ENCODE measurements around the gene CKM. TPM values are rescaled to one million over a fixed set of nuclear protein-coding genes. Genes with fewer than 3 reads are reported as not detected.
"Not testable (repeated sequence)": the region's sequence is repeated elsewhere in the genome, so short reads cannot be mapped to it uniquely, and the experiment has no call there.

The CKM gene
- total and polyA plus RNA-seq, 8 donors = 4.1 to 58.5 (median 10.9) TPM; not detected in 2

- Histone ChIP-seq H3K4me1 (no peaks in the 10 kb centered on the region), H3K27me3 (no peaks in the 10 kb centered on the region), H3K27ac (no peak overlapping the region), H3K4me3 (no peak overlapping the region), H3K9me3 (no peaks in the 10 kb centered on the region), H3K36me3 (peaks cover 33 to 97% (median 96%) of the 10 kb centered on the region in 4 donors)
- TF ChIP-seq EP300 (IDR thresholded peaks at IDR 0.05) (no peak), POLR2AphosphoS5 (IDR thresholded peaks at IDR 0.05) (no peak), CTCF (IDR thresholded peaks at IDR 0.05) (no peak), POLR2A (IDR thresholded peaks at IDR 0.05) (no peak)
- DNase-seq = peak in 1 of 2 donors; percentile 80
- intact Hi-C loops (cut with DNase I; ENCODE audit: low total_unique reads) = no loop called here
- 63 to 86% (median 71%) methylated on average over 5 to 7 of the region's 7 CpGs for whole genome bisulfite sequencing, 5 donors
These were observed 46.4 kb downstream of the CKM start for GRCh38 chr19:45276284-45276687.

GRCh38 chr19:45275370-45275971 lies 47.2 kb downstream of the CKM start:
- H3K4me3 ChIP-seq = no peak overlapping the region
- DNase-seq = peak in 1 of 2 donors; percentile 68
- intact Hi-C loops (cut with DNase I; ENCODE audit: low total_unique reads) = no loop called here
- no peaks in the 10 kb centered on the region for H3K27me3 ChIP-seq
- H3K36me3 ChIP-seq = peaks cover 33 to 97% (median 95%) of the 10 kb centered on the region in 4 donors
- TF ChIP-seq POLR2A (IDR thresholded peaks at IDR 0.05) (no peak), POLR2AphosphoS5 (IDR thresholded peaks at IDR 0.05) (no peak), CTCF (IDR thresholded peaks at IDR 0.05) (no peak), EP300 (IDR thresholded peaks at IDR 0.05) (no peak)
- no peak overlapping the region for H3K27ac ChIP-seq
- WGBS, 5 donors = 78 to 79% (median 78%) methylated on average over 12 of the region's 12 CpGs
- no peaks in the 10 kb centered on the region for H3K4me1 ChIP-seq
- no peaks in the 10 kb centered on the region for H3K9me3 ChIP-seq

GRCh38 chr19:45273521-45273855 lies 49.2 kb downstream of the CKM start:
- 85 to 92% (median 91%) methylated on average over 14 of the region's 14 CpGs for WGBS, 5 donors
- Histone ChIP-seq H3K36me3 (peaks cover 15 to 97% (median 94%) of the 10 kb centered on the region in 4 donors), H3K4me3 (no peak overlapping the region), H3K27ac (no peak overlapping the region), H3K4me1 (no peaks in the 10 kb centered on the region), H3K27me3 (no peaks in the 10 kb centered on the region), H3K9me3 (no peaks in the 10 kb centered on the region)
- intact Hi-C loops (cut with DNase I; ENCODE audit: low total_unique reads) = no loop called here
- TF ChIP-seq POLR2AphosphoS5 (IDR thresholded peaks at IDR 0.05) (no peak), CTCF (IDR thresholded peaks at IDR 0.05) (no peak), POLR2A (IDR thresholded peaks at IDR 0.05) (no peak), EP300 (IDR thresholded peaks at IDR 0.05) (no peak)
- DNase-seq = no peak

GRCh38 chr19:45271735-45272108 lies 51.0 kb downstream of the CKM start:
- TF ChIP-seq EP300 (IDR thresholded peaks at IDR 0.05) (no peak), POLR2AphosphoS5 (IDR thresholded peaks at IDR 0.05) (no peak), POLR2A (IDR thresholded peaks at IDR 0.05) (no peak)
- no peak for DNase-seq
- Histone ChIP-seq H3K27ac (no peak overlapping the region), H3K27me3 (no peaks in the 10 kb centered on the region), H3K4me3 (no peak overlapping the region), H3K9me3 (no peaks in the 10 kb centered on the region), H3K36me3 (peaks cover 8 to 97% (median 95%) of the 10 kb centered on the region in 4 donors), H3K4me1 (no peaks in the 10 kb centered on the region)
- intact Hi-C loops (cut with DNase I; ENCODE audit: low total_unique reads) = no loop called here
- 72 to 80% (median 76%) methylated on average over 7 of the region's 7 CpGs for WGBS, 5 donors

- intact Hi-C loops (cut with DNase I; ENCODE audit: low total_unique reads) = no loop called here
- H3K4me3 ChIP-seq = no peak overlapping the region
- no peak for DNase-seq
- TF ChIP-seq EP300 (IDR thresholded peaks at IDR 0.05) = no peak
- TF ChIP-seq POLR2AphosphoS5 (IDR thresholded peaks at IDR 0.05) = no peak
- TF ChIP-seq CTCF (IDR thresholded peaks at IDR 0.05) = no peak
- no peak for TF ChIP-seq POLR2A (IDR thresholded peaks at IDR 0.05)
- WGBS, 5 donors = 87 to 94% (median 91%) methylated on average over 20 to 21 of the region's 21 CpGs
- H3K36me3 ChIP-seq = peaks cover 8 to 100% (median 94%) of the 10 kb centered on the region in 4 donors
- no peaks in the 10 kb centered on the region for H3K27me3 ChIP-seq
- no peaks in the 10 kb centered on the region for H3K4me1 ChIP-seq
- H3K9me3 ChIP-seq = no peaks in the 10 kb centered on the region
- no peak overlapping the region for H3K27ac ChIP-seq
These were observed 51.5 kb downstream of the CKM start for GRCh38 chr19:45271098-45271734.

- H3K27ac ChIP-seq; H3K4me1 ChIP-seq; H3K4me3 ChIP-seq; H3K9me3 ChIP-seq; H3K27me3 ChIP-seq; intact Hi-C loops (cut with DNase I; ENCODE audit: low total_unique reads); DNase-seq: not testable (repeated sequence)
- WGBS, 5 donors = 86 to 89% (median 88%) methylated on average over 13 of the region's 13 CpGs
- peaks cover 8 to 94% (median 89%) of the 10 kb centered on the region in 4 donors for H3K36me3 ChIP-seq
These were observed 52.7 kb downstream of the CKM start for GRCh38 chr19:45269939-45270338.
